Naive thymus-derived CD4-positive, alpha-beta T cell (primary cell): ENCODE data around the gene CASP14. TPM values are rescaled to one million over a fixed set of nuclear protein-coding genes. Genes with fewer than 3 reads are reported as not detected.
"Not testable (repeated sequence)": the region's sequence is repeated elsewhere in the genome, so short reads cannot be mapped to it uniquely, and the experiment has no call there.

ENCODE experiments used
- ATAC-seq: fragments of 150-1000 bp; cut with Tn5 transposase; 2 replicates; pipeline ENCODE4 v1.10.0; 2021; ENCODE audit warnings: mild to moderate bottlenecking, moderate library complexity
- CTCF ChIA-PET: fragments of 350-600 bp; sonication (Branson Sonifier 250); formaldehyde crosslinking; loops from one replicate; lab custom pipeline; 2021; ENCODE audit warnings: antibody characterized with exemption; lab: Charles Lee
- POLR2A ChIA-PET: fragments of 350-600 bp; sonication (Branson Sonifier 250); formaldehyde crosslinking; loops from one replicate; lab custom pipeline; 2021; ENCODE audit warnings: antibody characterized with exemption, inconsistent platforms; lab: Charles Lee
- DNase-seq, 9 donors: peaks; one replicate each; pipeline versions ENCODE4 v3.0.0 to v3.0.0-alpha.2; 2020 to 2022; ENCODE audit warnings: mixed read lengths in 1 of 9
- H3K27ac ChIP-seq: one replicate; pipeline ENCODE4 v1.7.0; 2013; ENCODE audit warnings: mild to moderate bottlenecking, low read depth, low read length, moderate library complexity
- H3K27me3 ChIP-seq, 2 donors: one replicate each; pipeline ENCODE4 v1.7.0; 2013; ENCODE audit warnings: low read length in 2 of 2, mild to moderate bottlenecking in 2 of 2, moderate library complexity in 2 of 2; ENCODE audit not compliant: control insufficient read depth in 2 of 2, insufficient read depth in 2 of 2
- H3K36me3 ChIP-seq, 3 experiments: 1 replicate in 2 of 3; 2 replicates in 1 of 3; pipeline ENCODE4 v1.7.0; 2013; ENCODE audit warnings: low read length in 3 of 3, mild to moderate bottlenecking in 3 of 3, moderate library complexity in 1 of 3; ENCODE audit not compliant: insufficient read depth in 3 of 3, control insufficient read depth in 2 of 3
- H3K4me1 ChIP-seq, 2 donors: one replicate each; pipeline ENCODE4 v1.7.0; 2013; ENCODE audit warnings: low read length in 2 of 2, mild to moderate bottlenecking in 2 of 2, moderate library complexity in 1 of 2; ENCODE audit not compliant: control insufficient read depth in 2 of 2, insufficient read depth in 2 of 2
- H3K4me3 ChIP-seq: 2 replicates; pipeline ENCODE4 v1.7.0; 2013; ENCODE audit warnings: mild to moderate bottlenecking, low read length
- H3K9me3 ChIP-seq, 3 experiments: 1 replicate in 2 of 3; 2 replicates in 1 of 3; pipeline ENCODE4 v1.7.0; 2013; ENCODE audit warnings: low read length in 3 of 3; ENCODE audit not compliant: control insufficient read depth in 2 of 3
- H3K27ac Mint-ChIP-seq, 9 donors: one replicate each; pipeline ENCODE4 v1.8.0; 2020 to 2022; ENCODE audit warnings: mixed read lengths in 9 of 9, mild to moderate bottlenecking in 8 of 9, moderate library complexity in 5 of 9, inconsistent platforms in 2 of 9
- H3K27me3 Mint-ChIP-seq, 5 donors: one replicate each; pipeline ENCODE4 v1.8.0; 2021 to 2022; ENCODE audit warnings: mixed read lengths in 5 of 5, mild to moderate bottlenecking in 1 of 5
- H3K36me3 Mint-ChIP-seq, 5 donors: one replicate each; pipeline ENCODE4 v1.8.0; 2020 to 2022; ENCODE audit warnings: mixed read lengths in 5 of 5, mild to moderate bottlenecking in 3 of 5, inconsistent platforms in 1 of 5
- H3K4me1 Mint-ChIP-seq, 7 donors: one replicate each; pipeline ENCODE4 v1.8.0; 2020 to 2022; ENCODE audit warnings: mixed read lengths in 7 of 7, mild to moderate bottlenecking in 3 of 7, inconsistent platforms in 1 of 7
- H3K4me3 Mint-ChIP-seq, 10 donors: one replicate each; pipeline ENCODE4 v1.8.0; 2020 to 2022; ENCODE audit warnings: mild to moderate bottlenecking in 10 of 10, mixed read lengths in 10 of 10, moderate library complexity in 6 of 10, inconsistent platforms in 2 of 10
- H3K9me3 Mint-ChIP-seq, 11 donors: one replicate each; pipeline ENCODE4 v1.8.0; 2020 to 2022; ENCODE audit warnings: mixed read lengths in 11 of 11, mild to moderate bottlenecking in 4 of 11, inconsistent platforms in 1 of 11, moderate library complexity in 1 of 11
- intact Hi-C, 2 donors: fragments of 100-400 bp; cut with micrococcal nuclease; formaldehyde crosslinking; loops; one replicate each; pipeline ENCODE4 v1.15.1; 2023
- polyA plus RNA-seq, 2 donors: library from polyadenylated mRNA; unstranded; fragments of 300-500 nt; fragmentation: Illumina TruSeq; gene quantifications; one replicate each; pipeline ENCODE4 v1.2.3, GENCODE V29; 2021
- total RNA-seq, 6 experiments: library from RNA in 5 of 6; stranded (reverse) in 5 of 6; gene quantifications; 1 replicate in 5 of 6; 2 replicates in 1 of 6; pipeline ENCODE4 v1.2.3 and lab custom pipeline; 2021 to 2026

CASP14 gene
- total and polyA plus RNA-seq, 7 experiments from 2014 or later = not detected

- peaks cover 4% of the 10 kb centered on the region in 2 donors for H3K4me1 ChIP-seq
- no peaks in the 10 kb centered on the region for H3K9me3 Mint-ChIP-seq
- no peak overlapping the region for H3K27ac ChIP-seq
- no peak overlapping the region for H3K4me3 Mint-ChIP-seq
- ChIA-PET POLR2A (no interaction called here), CTCF (interaction anchor here (2.0 kb wide), 1 partner anchor 62 kb away, joined by 5 read pairs; no protein-coding TSS in a partner anchor)
- no peaks in the 10 kb centered on the region for H3K36me3 ChIP-seq
- H3K36me3 Mint-ChIP-seq = no peaks in the 10 kb centered on the region
- H3K4me1 Mint-ChIP-seq = peaks cover 0 to 3% (median 2%) of the 10 kb centered on the region in 7 donors
- DNase-seq (no peak), ATAC-seq (no peak)
- H3K4me3 ChIP-seq = no peak overlapping the region
- no peak overlapping the region for H3K27ac Mint-ChIP-seq
- H3K9me3 ChIP-seq = no peaks in the 10 kb centered on the region
- H3K27me3 ChIP-seq = no peaks in the 10 kb centered on the region
- intact Hi-C loops = no loop called here
- peaks cover 0 to 37% (median 27%) of the 10 kb centered on the region in 5 donors for H3K27me3 Mint-ChIP-seq
Observed at GRCh38 chr19:15087182-15087581, 37.9 kb downstream of the CASP14 start.

GRCh38 chr19:15091918-15092753, 42.9 kb downstream of the CASP14 start:
- Mint-ChIP-seq H3K36me3 (no peaks in the 10 kb centered on the region), H3K4me3 (no peak overlapping the region), H3K4me1 (peaks cover 0 to 9% (median 4%) of the 10 kb centered on the region in 7 donors), H3K27me3 (peaks cover 0 to 18% (median 9%) of the 10 kb centered on the region in 5 donors), H3K9me3 (no peaks in the 10 kb centered on the region), H3K27ac (peak overlapping the region in 3 of 9 donors; percentile 32 to 72 (median 53))
- Histone ChIP-seq H3K4me1 (peaks cover 4 to 6% of the 10 kb centered on the region in 2 donors), H3K36me3 (no peaks in the 10 kb centered on the region), H3K4me3 (no peak overlapping the region), H3K9me3 (no peaks in the 10 kb centered on the region), H3K27ac (no peak overlapping the region), H3K27me3 (no peaks in the 10 kb centered on the region)
- intact Hi-C loops = loop anchor here (1.0 to 5.0 kb wide), 8 partner anchors 33 to 465 kb away; a partner anchor contains a TSS
- CTCF ChIA-PET = interaction anchor here (0.6 to 2.3 kb wide), 16 partner anchors 9 to 1743 kb away, joined by 3 to 30 read pairs (median 5); partner anchors contain the start of genes AKAP8 and AKAP8L
- POLR2A ChIA-PET = interaction anchor here (0.6 to 1.5 kb wide), 6 partner anchors 16 to 519 kb away, joined by 3 to 5 read pairs (median 4); partner anchors contain the start of gene AKAP8L
- ATAC-seq (peak; percentile 84), DNase-seq (peak in 7 of 9 donors; percentile 45 to 72 (median 67))

- no peak overlapping the region for H3K4me3 Mint-ChIP-seq
- Histone ChIP-seq H3K9me3 (no peaks in the 10 kb centered on the region), H3K27ac (no peak overlapping the region), H3K4me3 (no peak overlapping the region), H3K4me1 (peaks cover 4 to 6% of the 10 kb centered on the region in 2 donors), H3K27me3 (no peaks in the 10 kb centered on the region), H3K36me3 (no peaks in the 10 kb centered on the region)
- H3K9me3 Mint-ChIP-seq = no peaks in the 10 kb centered on the region
- intact Hi-C loops = loop anchor here (2.0 to 5.0 kb wide), 2 partner anchors 169 to 464 kb away; no protein-coding TSS in a partner anchor
- H3K4me1 Mint-ChIP-seq = peaks cover 0 to 9% (median 4%) of the 10 kb centered on the region in 7 donors
- POLR2A ChIA-PET = interaction anchor here (1.5 kb wide), 1 partner anchor 520 kb away, joined by 4 read pairs; no protein-coding TSS in a partner anchor
- no peaks in the 10 kb centered on the region for H3K36me3 Mint-ChIP-seq
- DNase-seq = no peak
- CTCF ChIA-PET = interaction anchor here (0.6 to 2.3 kb wide), 5 partner anchors 8 to 326 kb away, joined by 3 to 30 read pairs (median 11); partner anchors contain the start of gene AKAP8L
- no peak for ATAC-seq
- H3K27ac Mint-ChIP-seq = no peak overlapping the region
- H3K27me3 Mint-ChIP-seq = peaks cover 0 to 10% (median under 1%) of the 10 kb centered on the region in 5 donors
Observed at GRCh38 chr19:15093001-15093400, 43.7 kb downstream of the CASP14 start.

GRCh38 chr19:15096223-15096622, 46.9 kb downstream of the CASP14 start:
- H3K36me3 Mint-ChIP-seq = no peaks in the 10 kb centered on the region
- ATAC-seq = no peak
- Histone ChIP-seq H3K36me3 (no peaks in the 10 kb centered on the region), H3K4me1 (peaks cover 4 to 6% of the 10 kb centered on the region in 2 donors), H3K27me3 (no peaks in the 10 kb centered on the region), H3K4me3 (no peak overlapping the region), H3K27ac (no peak overlapping the region), H3K9me3 (no peaks in the 10 kb centered on the region)
- intact Hi-C loops = no loop called here
- H3K4me3 Mint-ChIP-seq = no peak overlapping the region
- peaks cover 0 to 9% (median 4%) of the 10 kb centered on the region in 7 donors for H3K4me1 Mint-ChIP-seq
- POLR2A ChIA-PET = no interaction called here
- H3K9me3 Mint-ChIP-seq = no peaks in the 10 kb centered on the region
- CTCF ChIA-PET = interaction anchor here (0.8 kb wide), 1 partner anchor 53 kb away, joined by 3 read pairs; no protein-coding TSS in a partner anchor
- no peaks in the 10 kb centered on the region for H3K27me3 Mint-ChIP-seq
- no peak for DNase-seq
- no peak overlapping the region for H3K27ac Mint-ChIP-seq

- H3K27me3 Mint-ChIP-seq, ATAC-seq, H3K4me3 ChIP-seq, H3K27ac Mint-ChIP-seq, POLR2A ChIA-PET, H3K36me3 ChIP-seq, H3K4me1 ChIP-seq, DNase-seq, H3K4me3 Mint-ChIP-seq, H3K27me3 ChIP-seq, H3K36me3 Mint-ChIP-seq, H3K27ac ChIP-seq, H3K9me3 Mint-ChIP-seq, H3K9me3 ChIP-seq, H3K4me1 Mint-ChIP-seq, intact Hi-C loops: not testable (repeated sequence)
- CTCF ChIA-PET = interaction anchor here (1.2 kb wide), 1 partner anchor 26 kb away, joined by 3 read pairs; no protein-coding TSS in a partner anchor
Observed at GRCh38 chr19:15097980-15098379, 48.7 kb downstream of the CASP14 start.

- Mint-ChIP-seq H3K36me3 (peaks cover 0 to 5% (median 2%) of the 10 kb centered on the region in 5 donors), H3K27me3 (no peaks in the 10 kb centered on the region), H3K4me3 (no peak overlapping the region), H3K4me1 (peaks cover 0 to 2% (median 0%) of the 10 kb centered on the region in 7 donors), H3K27ac (no peak overlapping the region), H3K9me3 (peaks cover 1 to 13% (median 5%) of the 10 kb centered on the region in 11 donors)
- H3K4me1 ChIP-seq = no peaks in the 10 kb centered on the region
- no peaks in the 10 kb centered on the region for H3K27me3 ChIP-seq
- H3K9me3 ChIP-seq = peaks cover 0 to 2% (median under 1%) of the 10 kb centered on the region in 3 experiments
- ChIA-PET POLR2A (no interaction called here), CTCF (interaction anchor here (1.2 kb wide), 1 partner anchor 26 kb away, joined by 3 read pairs; no protein-coding TSS in a partner anchor)
- no peak overlapping the region for H3K27ac ChIP-seq
- no peaks in the 10 kb centered on the region for H3K36me3 ChIP-seq
- ATAC-seq = no peak
- intact Hi-C loops = no loop called here
- DNase-seq = no peak
- H3K4me3 ChIP-seq = no peak overlapping the region
Observed at GRCh38 chr19:15098460-15098859, 49.2 kb downstream of the CASP14 start.
